Transverse colon (tissue), 4 donors: Measurements from ENCODE around the gene NEK8. TPM values are rescaled to one million over a fixed set of nuclear protein-coding genes. Genes with fewer than 3 reads are reported as not detected.
A peak's percentile ranks its signal among the peaks of the same experiment; 100 is the strongest.

Experiments used
- DNase-seq: peaks from one replicate; pipeline ENCODE4 v3.0.0-alpha.2; 2019
- H3K27ac ChIP-seq, 4 donors: fragments of 200-600 bp; sonication (generic); 2 replicates each; pipeline ENCODE4 v1.5.1; 2016 to 2018; ENCODE audit warnings: inconsistent platforms in 4 of 4
- H3K27me3 ChIP-seq: fragments of 200-600 bp; sonication (generic); 2 replicates; pipeline ENCODE4 v1.5.1; 2017; ENCODE audit warnings: inconsistent platforms
- H3K36me3 ChIP-seq, 4 donors: fragments of 200-600 bp; sonication (generic); 2 replicates each; pipeline ENCODE4 v1.5.1; 2017 to 2019; ENCODE audit warnings: inconsistent platforms in 4 of 4
- H3K4me1 ChIP-seq, 4 donors: fragments of 200-600 bp; sonication (generic); 2 replicates each; pipeline ENCODE4 v1.5.1; 2017 to 2020; ENCODE audit warnings: inconsistent platforms in 4 of 4
- H3K4me3 ChIP-seq, 4 donors: fragments of 200-600 bp; sonication (generic); 1 replicate in 1 of 4; 2 replicates in 3 of 4; pipeline versions ENCODE4 v1.5.1 to v1.6.1; 2017 to 2019; ENCODE audit warnings: inconsistent platforms in 4 of 4
- H3K9me3 ChIP-seq, 2 donors: fragments of 200-600 bp; sonication (generic); 2 replicates each; pipeline ENCODE4 v1.5.1; 2017 to 2019; ENCODE audit warnings: inconsistent platforms in 2 of 2
- EP300 ChIP-seq: sonication (generic); formaldehyde crosslinking; IDR thresholded peaks from one replicate; pipeline ENCODE4 v1.6.1; 2017; ENCODE audit warnings: antibody characterized with exemption, low read depth
- POLR2A ChIP-seq: fragments of 450-650 bp; IDR thresholded peaks from one replicate; pipeline ENCODE4 v1.6.1; 2016; ENCODE audit warnings: antibody characterized with exemption, mild to moderate bottlenecking, moderate library complexity
- POLR2AphosphoS5 ChIP-seq, 3 donors: sonication (generic); formaldehyde crosslinking; IDR thresholded peaks; one replicate each; pipeline ENCODE4 v1.6.1; 2016; ENCODE audit warnings: antibody characterized with exemption in 3 of 3
- WGBS, 2 donors: methylation state at CpG; one replicate each; pipeline ENCODE4 v1.1.5; 2018; ENCODE audit warnings: low coverage in 1 of 2; 5-methylcytosine and 5-hydroxymethylcytosine counted together
- in situ Hi-C, 4 donors: fragments of 200-750 bp; cut with MboI; loops; one replicate each; pipeline versions ENCODE4 v1.15.0 to v1.15.1; 2017; ENCODE audit warnings: low sequenced_read_pairs in 3 of 4, low pct_ligation_motif_present in 1 of 4, low pct_unique_long_range_greater_than_20kb in 1 of 4
- intact Hi-C: fragments of 100-400 bp; cut with DNase I; formaldehyde crosslinking; loops from one replicate; pipeline ENCODE4 v1.15.1; 2023; ENCODE audit warnings: low total_unique reads
- total RNA-seq, 4 donors: library from RNA; depleted of rRNA; stranded (reverse); fragments of >200 nt; gene quantifications; one replicate each; pipeline ENCODE4 v1.1.0, GENCODE V29; 2016
- TF ChIP-seq, protein P1 (sequence below), 5 experiments: fragments of 200-600 bp in 3 of 5; fragments of 450-650 bp in 2 of 5; sonication (generic) in 3 of 5; IDR thresholded peaks; 1 replicate in 2 of 5; 2 replicates in 3 of 5; pipeline ENCODE4 v1.5.1; 2016 to 2017; ENCODE audit warnings: antibody characterized with exemption in 5 of 5, inconsistent platforms in 3 of 5, mild to moderate bottlenecking in 2 of 5, moderate library complexity in 1 of 5

Gene NEK8
- total RNA-seq, 4 donors from 2014 or later, result 5.7 to 52.3 (median 8.3) TPM

DNA sequence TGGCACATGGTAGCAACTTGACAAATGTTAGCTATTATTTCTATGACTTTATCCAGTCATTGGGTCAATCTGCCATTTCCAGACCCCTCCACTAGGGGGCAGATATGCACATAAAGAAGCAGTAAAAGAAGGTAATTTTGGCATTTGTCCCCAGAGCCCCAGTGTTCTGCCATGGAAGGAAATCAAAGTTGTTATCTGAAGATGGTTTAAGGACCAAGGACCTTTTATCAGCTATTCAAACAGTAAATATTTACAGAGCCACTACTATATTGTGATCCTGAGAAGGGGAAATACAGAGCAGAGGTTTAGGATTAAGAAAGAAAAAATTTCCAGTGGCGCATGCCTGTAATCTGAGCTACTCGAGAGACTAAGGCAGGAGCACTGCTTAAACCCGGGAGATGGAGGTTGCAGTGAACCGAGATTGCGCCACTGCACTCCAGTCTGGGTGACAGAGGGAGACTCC is 35.2 kb downstream of the NEK8 start:
- peak; percentile 81 for DNase-seq
- Histone ChIP-seq H3K36me3 (peaks cover 0 to 17% (median 3%) of the 10 kb centered on the region in 4 donors), H3K27me3 (no peaks in the 10 kb centered on the region), H3K9me3 (no peaks in the 10 kb centered on the region), H3K4me1 (peaks cover 0 to 17% (median 7%) of the 10 kb centered on the region in 4 donors), H3K4me3 (no peak overlapping the region), H3K27ac (no peak overlapping the region)
- in situ Hi-C loops (loop anchor here in 3 of 4 donors (25.0 kb wide), 2 partner anchors 123 to 148 kb away; partner anchors contain the start of genes DHRS13 (in 2 of the 3) and FLOT2 (in 1 of the 3)), intact Hi-C loops (loop anchor here (10.0 kb wide), 1 partner anchor 51 kb away; no protein-coding TSS in a partner anchor)
- peak in 1 of 3 donors; percentile 11 for TF ChIP-seq POLR2AphosphoS5 (IDR thresholded peaks at IDR 0.05)
- no peak for TF ChIP-seq EP300
- TF ChIP-seq, protein P1, sequence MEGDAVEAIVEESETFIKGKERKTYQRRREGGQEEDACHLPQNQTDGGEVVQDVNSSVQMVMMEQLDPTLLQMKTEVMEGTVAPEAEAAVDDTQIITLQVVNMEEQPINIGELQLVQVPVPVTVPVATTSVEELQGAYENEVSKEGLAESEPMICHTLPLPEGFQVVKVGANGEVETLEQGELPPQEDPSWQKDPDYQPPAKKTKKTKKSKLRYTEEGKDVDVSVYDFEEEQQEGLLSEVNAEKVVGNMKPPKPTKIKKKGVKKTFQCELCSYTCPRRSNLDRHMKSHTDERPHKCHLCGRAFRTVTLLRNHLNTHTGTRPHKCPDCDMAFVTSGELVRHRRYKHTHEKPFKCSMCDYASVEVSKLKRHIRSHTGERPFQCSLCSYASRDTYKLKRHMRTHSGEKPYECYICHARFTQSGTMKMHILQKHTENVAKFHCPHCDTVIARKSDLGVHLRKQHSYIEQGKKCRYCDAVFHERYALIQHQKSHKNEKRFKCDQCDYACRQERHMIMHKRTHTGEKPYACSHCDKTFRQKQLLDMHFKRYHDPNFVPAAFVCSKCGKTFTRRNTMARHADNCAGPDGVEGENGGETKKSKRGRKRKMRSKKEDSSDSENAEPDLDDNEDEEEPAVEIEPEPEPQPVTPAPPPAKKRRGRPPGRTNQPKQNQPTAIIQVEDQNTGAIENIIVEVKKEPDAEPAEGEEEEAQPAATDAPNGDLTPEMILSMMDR (IDR thresholded peaks at IDR 0.05), result peak; percentile 80 to 92 (median 88)
- 57% methylated on average over 5 of the region's 5 CpGs; no CpG with 5 or more reads in 1 of the 2 donors for WGBS, 2 donors

DNA sequence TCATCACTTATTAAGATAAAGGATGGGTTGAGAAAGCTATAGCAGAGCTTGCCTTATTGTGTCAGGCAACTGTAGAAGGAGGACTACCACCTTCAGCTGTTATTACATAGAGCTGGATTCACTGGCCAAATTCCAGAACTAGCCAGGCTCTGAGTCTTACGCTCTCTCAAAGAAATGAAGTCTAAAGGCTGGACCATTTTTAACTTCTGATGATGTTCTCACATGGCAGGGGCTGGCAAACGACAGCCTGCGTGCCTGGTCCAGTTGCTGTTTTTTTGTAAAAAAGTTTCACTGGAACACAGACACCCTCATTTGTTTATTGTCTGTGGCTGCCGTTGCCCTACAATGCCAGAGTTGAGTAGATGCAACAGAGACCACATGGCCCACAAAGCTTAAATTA is 36.5 kb downstream of the NEK8 start:
- in situ Hi-C loops, result loop anchor here in 3 of 4 donors (25.0 kb wide), 2 partner anchors 122 to 147 kb away; partner anchors contain the start of genes DHRS13 (in 2 of the 3) and FLOT2 (in 1 of the 3)
- H3K4me3 ChIP-seq, result no peak overlapping the region
- H3K9me3 ChIP-seq, result no peaks in the 10 kb centered on the region
- no peak for DNase-seq
- peaks cover 0 to 10% (median 3%) of the 10 kb centered on the region in 4 donors for H3K36me3 ChIP-seq
- peaks cover 0 to 17% (median 7%) of the 10 kb centered on the region in 4 donors for H3K4me1 ChIP-seq
- WGBS, 2 donors, result 80% methylated on average over 4 of the region's 4 CpGs; no CpG with 5 or more reads in 1 of the 2 donors
- intact Hi-C loops, result loop anchor here (10.0 kb wide), 1 partner anchor 50 kb away; no protein-coding TSS in a partner anchor
- TF ChIP-seq EP300 (no peak), POLR2A (no peak), POLR2AphosphoS5 (IDR thresholded peaks at IDR 0.05) (no peak)
- TF ChIP-seq, protein P1 (IDR thresholded peaks at IDR 0.05), result no peak
- no peaks in the 10 kb centered on the region for H3K27me3 ChIP-seq
- no peak overlapping the region for H3K27ac ChIP-seq

DNA sequence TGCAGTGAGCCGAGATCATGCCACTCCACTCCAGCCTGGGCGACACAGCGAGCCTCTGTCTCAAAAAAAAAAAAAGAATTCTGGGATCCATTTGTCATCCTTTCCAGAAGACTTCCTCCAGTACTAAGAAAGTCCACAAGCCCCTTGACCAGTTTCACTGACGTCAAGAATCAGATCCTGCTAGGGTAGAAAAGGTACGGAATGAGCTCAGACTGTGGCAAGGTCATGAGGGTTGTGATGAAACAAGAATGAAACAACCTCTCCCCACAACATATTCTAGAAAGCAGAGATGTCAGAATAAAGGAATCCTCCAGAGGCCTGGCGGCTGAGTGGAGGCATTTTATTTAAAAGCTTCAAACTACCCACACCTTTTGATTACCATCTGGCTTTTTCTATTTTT is 45.1 kb downstream of the NEK8 start:
- no peak for TF ChIP-seq POLR2AphosphoS5 (IDR thresholded peaks at IDR 0.05)
- TF ChIP-seq, protein P1 (IDR thresholded peaks at IDR 0.05), result no peak
- TF ChIP-seq EP300, result no peak
- TF ChIP-seq POLR2A, result no peak
- H3K27ac ChIP-seq, result no peak overlapping the region
- no peaks in the 10 kb centered on the region for H3K9me3 ChIP-seq
- intact Hi-C loops, result no loop called here
- no peaks in the 10 kb centered on the region for H3K36me3 ChIP-seq
- peaks cover 0 to 7% (median 0%) of the 10 kb centered on the region in 4 donors for H3K4me1 ChIP-seq
- H3K27me3 ChIP-seq, result no peaks in the 10 kb centered on the region
- no peak overlapping the region for H3K4me3 ChIP-seq
- no peak for DNase-seq
- in situ Hi-C loops, result loop anchor here in 3 of 4 donors (25.0 kb wide), 2 partner anchors 114 to 139 kb away; partner anchors contain the start of genes DHRS13 (in 2 of the 3) and FLOT2 (in 1 of the 3)
- WGBS, 2 donors, result 89 to 100% methylated on average over 1 to 6 of the region's 6 CpGs

DNA sequence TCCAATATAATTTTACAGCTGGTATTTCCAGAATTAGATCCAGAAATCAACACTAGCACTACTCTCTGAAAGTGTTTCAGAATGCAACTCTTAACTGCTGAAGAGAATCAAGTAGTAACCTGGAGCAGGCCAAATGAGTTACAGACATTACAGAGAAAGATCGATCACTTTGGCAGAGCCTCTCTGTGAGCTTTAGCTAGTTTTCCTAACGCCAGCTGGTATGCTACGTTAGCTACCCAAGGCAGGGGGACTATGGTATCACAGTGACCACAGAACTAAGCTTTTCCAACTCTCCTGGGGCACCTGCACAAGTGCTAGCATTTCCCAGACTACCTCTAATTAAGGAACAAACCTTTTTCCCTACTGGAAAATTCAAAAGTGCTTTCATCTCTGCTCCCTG is 45.6 kb downstream of the NEK8 start:
- no peak overlapping the region for H3K4me3 ChIP-seq
- WGBS, 2 donors, result 80 to 89% methylated on average over 1 to 3 of the region's 3 CpGs
- H3K9me3 ChIP-seq, result no peaks in the 10 kb centered on the region
- no peaks in the 10 kb centered on the region for H3K27me3 ChIP-seq
- intact Hi-C loops, result no loop called here
- TF ChIP-seq POLR2A (no peak), EP300 (no peak), POLR2AphosphoS5 (IDR thresholded peaks at IDR 0.05) (no peak)
- TF ChIP-seq, protein P1 (IDR thresholded peaks at IDR 0.05), result no peak
- H3K4me1 ChIP-seq, result peaks cover 0 to 7% (median 0%) of the 10 kb centered on the region in 4 donors
- no peak overlapping the region for H3K27ac ChIP-seq
- DNase-seq, result no peak
- no peaks in the 10 kb centered on the region for H3K36me3 ChIP-seq
- in situ Hi-C loops, result loop anchor here in 3 of 4 donors (25.0 kb wide), 2 partner anchors 113 to 138 kb away; partner anchors contain the start of genes DHRS13 (in 2 of the 3) and FLOT2 (in 1 of the 3)
